Right lobe of liver (tissue), 6 donors: ENCODE results near the gene KCNA1. TPM values are rescaled to one million over a fixed set of nuclear protein-coding genes. Genes with fewer than 3 reads are reported as not detected.

ENCODE experiments used
- ATAC-seq, 4 donors: fragments of 200-7000 bp; cut with Tn5 transposase; one replicate each; pipeline ENCODE4 v1.9.1; 2020; ENCODE audit warnings: mild to moderate bottlenecking in 4 of 4, moderate library complexity in 4 of 4
- DNase-seq, 3 donors: peaks; one replicate each; pipeline ENCODE4 v3.0.0-alpha.2; 2020
- H3K27ac ChIP-seq, 3 donors: fragments of 200-600 bp; one replicate each; pipeline ENCODE4 v1.8.0; 2022
- H3K27me3 ChIP-seq, 2 donors: fragments of 200-600 bp; one replicate each; pipeline ENCODE4 v1.8.0; 2022
- H3K36me3 ChIP-seq, 4 donors: fragments of 200-600 bp; sonication (generic) in 1 of 4; one replicate each; pipeline versions ENCODE4 v1.5.1 to v1.8.0; 2017 to 2022; ENCODE audit warnings: control low read depth in 1 of 4
- H3K4me1 ChIP-seq, 4 donors: fragments of 200-600 bp; sonication (generic) in 1 of 4; one replicate each; pipeline versions ENCODE4 v1.5.1 to v1.8.0; 2017 to 2022; ENCODE audit warnings: control low read depth in 1 of 4
- H3K4me3 ChIP-seq, 3 donors: fragments of 200-600 bp; one replicate each; pipeline ENCODE4 v1.8.0; 2022
- H3K9me3 ChIP-seq, 4 donors: fragments of 200-600 bp; sonication (generic) in 1 of 4; one replicate each; pipeline versions ENCODE4 v1.5.1 to v1.8.0; 2017 to 2022; ENCODE audit warnings: control low read depth in 1 of 4
- CTCF ChIP-seq, 4 donors: fragments of 200-600 bp in 3 of 4; fragments of 450-650 bp in 1 of 4; IDR thresholded peaks; one replicate each; pipeline versions ENCODE4 v1.5.1 to v1.8.0; 2016 to 2022; ENCODE audit warnings: antibody characterized with exemption in 4 of 4, mild to moderate bottlenecking in 2 of 4
- POLR2A ChIP-seq: fragments of 450-650 bp; IDR thresholded peaks from one replicate; pipeline ENCODE4 v1.6.1; 2017; ENCODE audit warnings: antibody characterized with exemption, mild to moderate bottlenecking
- WGBS: methylation state at CpG from one replicate; pipeline ENCODE4 v1.1.6; 2018; ENCODE audit warnings: low coverage, low lambda C conversion rate; ENCODE audit not compliant: insufficient coverage; ENCODE audit errors: missing lambda C conversion rate; 5-methylcytosine and 5-hydroxymethylcytosine counted together
- intact Hi-C, 2 donors: fragments of 100-400 bp; cut with DNase I; formaldehyde crosslinking; loops; one replicate each; pipeline versions ENCODE4 v1.11.2 to v1.14.1; 2022
- total RNA-seq, 6 experiments: library from RNA; depleted of rRNA in 2 of 6; stranded (reverse); fragments of >200 nt in 2 of 6; fragmentation: NEBNext Ultra II Directional in 3 of 6; extraction: Animal tissue kit (Norgen Biotek cat#: 25700) in 3 of 6; gene quantifications; one replicate each; pipeline versions ENCODE4 v1.1.0 to v1.2.4, GENCODE V29; 2016 to 2023
- donor health status: DM: no; HTN: yes; CAD: no.
- donor health status: DM: no; HTN: no; CAD: no.
- donor health status: DM: no; HTN: no; CAD: no.
- donor health status: DM: no; HTN: yes; CAD: no.
- donor health status: DM: no; HTN: yes; CAD: no.

The KCNA1 gene
- total RNA-seq, 6 experiments from 2014 or later = not detected

- TF ChIP-seq POLR2A = no peak
- no peak for TF ChIP-seq CTCF (IDR thresholded peaks at IDR 0.05)
- no peaks in the 10 kb centered on the region for H3K4me1 ChIP-seq
- no peak for ATAC-seq
- intact Hi-C loops = no loop called here
- no peaks in the 10 kb centered on the region for H3K36me3 ChIP-seq
- H3K27me3 ChIP-seq = no peaks in the 10 kb centered on the region
- H3K27ac ChIP-seq = no peak overlapping the region
- no peaks in the 10 kb centered on the region for H3K9me3 ChIP-seq
- DNase-seq = no peak
- WGBS = 65% methylated on average over 10 of the region's 10 CpGs
- no peak overlapping the region for H3K4me3 ChIP-seq
Observed at GRCh38 chr12:4943067-4943937, 33.6 kb downstream of the KCNA1 start.

GRCh38 chr12:4943938-4944284, 34.2 kb downstream of the KCNA1 start:
- DNase-seq (no peak), ATAC-seq (no peak)
- Histone ChIP-seq H3K27me3 (no peaks in the 10 kb centered on the region), H3K27ac (no peak overlapping the region), H3K9me3 (no peaks in the 10 kb centered on the region), H3K4me3 (no peak overlapping the region), H3K36me3 (no peaks in the 10 kb centered on the region), H3K4me1 (no peaks in the 10 kb centered on the region)
- no peak for TF ChIP-seq CTCF (IDR thresholded peaks at IDR 0.05)
- no peak for TF ChIP-seq POLR2A
- no CpG with 5 or more reads among the region's 4 CpGs for WGBS
- intact Hi-C loops = no loop called here

- Histone ChIP-seq H3K36me3 (no peaks in the 10 kb centered on the region), H3K27me3 (no peaks in the 10 kb centered on the region), H3K9me3 (no peaks in the 10 kb centered on the region), H3K4me1 (no peaks in the 10 kb centered on the region), H3K4me3 (no peak overlapping the region), H3K27ac (no peak overlapping the region)
- no peak for DNase-seq
- 60% methylated on average over 11 of the region's 12 CpGs for WGBS
- TF ChIP-seq CTCF (IDR thresholded peaks at IDR 0.05) (no peak), POLR2A (no peak)
- ATAC-seq = no peak
- intact Hi-C loops = no loop called here
Observed at GRCh38 chr12:4947253-4947652, 37.5 kb downstream of the KCNA1 start.

- 56% methylated on average over 7 of the region's 7 CpGs for WGBS
- intact Hi-C loops = no loop called here
- no peak overlapping the region for H3K27ac ChIP-seq
- no peak for DNase-seq
- no peak for ATAC-seq
- no peaks in the 10 kb centered on the region for H3K9me3 ChIP-seq
- H3K36me3 ChIP-seq = no peaks in the 10 kb centered on the region
- H3K4me1 ChIP-seq = no peaks in the 10 kb centered on the region
- H3K27me3 ChIP-seq = no peaks in the 10 kb centered on the region
- no peak overlapping the region for H3K4me3 ChIP-seq
- TF ChIP-seq POLR2A = no peak
- TF ChIP-seq CTCF (IDR thresholded peaks at IDR 0.05) = no peak
Observed at GRCh38 chr12:4951083-4951482, 41.4 kb downstream of the KCNA1 start.
